ENCODE data around the gene SETDB1. TPM values are rescaled to one million over a fixed set of nuclear protein-coding genes. Genes with fewer than 3 reads are reported as not detected.

The SETDB1 gene
- total and polyA plus RNA-seq, 2 of the 13 experiments (the other 11 are each of a cell fraction or from before 2014, with no cell fraction given), result 33.1 to 34.6 TPM

- TF ChIP-seq SRSF1 (optimal IDR thresholded peaks at IDR 0.05; ENCODE audit: low read depth, low read length) (no peak), RAD51 (IDR thresholded peaks at IDR 0.05; ENCODE audit: borderline replicate concordance) (no peak), ZNF225 (CRISPR knock-in tag; IDR thresholded peaks at IDR 0.05) (no peak), CHD2 (IDR thresholded peaks at IDR 0.05; ENCODE audit: low read depth, low read length) (no peak), FOXK2 (IDR thresholded peaks at IDR 0.05) (no peak), ZNF441 (CRISPR knock-in tag; IDR thresholded peaks at IDR 0.05; ENCODE audit: borderline replicate concordance) (no peak), POLR2A (IDR thresholded peaks at IDR 0.05; ENCODE audit: insufficient read depth in 1 of 2, low read depth in 2 of 2, low read length in 2 of 2) (peak in 1 of 2 experiments; percentile 72), KDM3A (CRISPR knock-in tag; IDR thresholded peaks at IDR 0.05; ENCODE audit: low read depth) (no peak), ZNF337 (CRISPR knock-in tag; IDR thresholded peaks at IDR 0.05; ENCODE audit: borderline replicate concordance, low read depth) (no peak), DMAP1 (CRISPR knock-in tag; IDR thresholded peaks at IDR 0.05) (no peak), TEAD3 (CRISPR knock-in tag; optimal IDR thresholded peaks at IDR 0.05; ENCODE audit: borderline replicate concordance) (peak; percentile 61), ZNF644 (CRISPR knock-in tag; IDR thresholded peaks at IDR 0.05; ENCODE audit: low read depth) (no peak), JDP2 (CRISPR knock-in tag; IDR thresholded peaks at IDR 0.05; ENCODE audit: borderline replicate concordance) (no peak), HNF1A (IDR thresholded peaks at IDR 0.05; ENCODE audit: low read depth) (no peak), HNF1A (CRISPR knock-in tag; IDR thresholded peaks at IDR 0.05; ENCODE audit: borderline replicate concordance) (no peak), ZNF770 (CRISPR knock-in tag; IDR thresholded peaks at IDR 0.05) (no peak), MIER2 (CRISPR knock-in tag; IDR thresholded peaks at IDR 0.05) (no peak), ESRRA (CRISPR knock-in tag; IDR thresholded peaks at IDR 0.05; ENCODE audit: low read depth) (no peak), POLR2AphosphoS5 (IDR thresholded peaks at IDR 0.05; ENCODE audit: low read depth, low read length) (peak; percentile 69), TFAP4 (IDR thresholded peaks at IDR 0.05; ENCODE audit: borderline replicate concordance, low read depth) (peak; percentile 93), FIP1L1 (IDR thresholded peaks at IDR 0.05; ENCODE audit: borderline replicate concordance, insufficient read depth, low read depth, low read length) (no peak), ZNF143 (CRISPR knock-in tag; IDR thresholded peaks at IDR 0.05) (no peak), TRIM22 (IDR thresholded peaks at IDR 0.05) (no peak), U2AF2 (IDR thresholded peaks at IDR 0.05; ENCODE audit: low read depth, low read length) (no peak), ZNF430 (CRISPR knock-in tag; IDR thresholded peaks at IDR 0.05) (peak; percentile 100)
These were observed 55.1 kb downstream of the SETDB1 start (continued) for GRCh38 chr1:150981177-150981804.
